Loucy (cell line): Measurements from ENCODE around the gene UGP2.

Experiments used
- H2AFZ ChIP-seq: fragments of 200-600 bp; sonication (generic); 2 replicates; pipeline ENCODE4 v1.6.0; 2016; ENCODE audit warnings: antibody characterized with exemption, mild to moderate bottlenecking, low read length, moderate library complexity
- H3F3A ChIP-seq: fragments of 200-600 bp; 2 replicates; pipeline ENCODE4 v1.6.0; 2016; ENCODE audit warnings: antibody characterized with exemption, low read depth, mild to moderate bottlenecking
- H3K27me3 ChIP-seq: fragments of 200-600 bp; sonication (generic); 2 replicates; pipeline ENCODE4 v1.6.1; 2014; ENCODE audit warnings: low read length, mild to moderate bottlenecking; ENCODE audit not compliant: insufficient read depth, poor library complexity, severe bottlenecking
- H3K36me3 ChIP-seq: fragments of 200-600 bp; sonication (generic); 2 replicates; pipeline ENCODE4 v1.6.1; 2016; ENCODE audit warnings: low read length; ENCODE audit not compliant: insufficient read depth
- H3K4me1 ChIP-seq: fragments of 200-600 bp; sonication (generic); 2 replicates; pipeline ENCODE4 v1.5.1; 2014; ENCODE audit warnings: low read length, mild to moderate bottlenecking; ENCODE audit not compliant: insufficient read depth, poor library complexity, severe bottlenecking
- H3K4me2 ChIP-seq: fragments of 200-600 bp; sonication (generic); 2 replicates; pipeline ENCODE4 v1.6.0; 2014; ENCODE audit warnings: antibody characterized with exemption, low read length, low read depth, mild to moderate bottlenecking; ENCODE audit not compliant: poor library complexity, severe bottlenecking
- H3K4me3 ChIP-seq: fragments of 200-600 bp; sonication (generic); 2 replicates; pipeline ENCODE4 v1.5.1; 2014; ENCODE audit warnings: low read length, mild to moderate bottlenecking, mixed read lengths; ENCODE audit not compliant: poor library complexity, severe bottlenecking
- H3K79me2 ChIP-seq: fragments of 200-600 bp; sonication (generic); 2 replicates; pipeline ENCODE4 v1.6.1; 2014; ENCODE audit warnings: low read length; ENCODE audit not compliant: insufficient read depth
- H3K9ac ChIP-seq: fragments of 200-600 bp; sonication (generic); 2 replicates; pipeline ENCODE4 v1.6.0; 2014; ENCODE audit warnings: mild to moderate bottlenecking, low read depth, low read length, moderate library complexity; ENCODE audit not compliant: poor library complexity, severe bottlenecking
- H3K9me2 ChIP-seq: fragments of 200-600 bp; sonication (generic); replicated peaks from 2 replicates; pipeline ENCODE4 v1.6.1; 2016; ENCODE audit warnings: low read depth, low read length, mixed read lengths
- H3K9me3 ChIP-seq: fragments of 200-600 bp; sonication (generic); 2 replicates; pipeline ENCODE4 v1.6.1; 2014; ENCODE audit warnings: mild to moderate bottlenecking, antibody characterized with exemption, low read length, low read depth; ENCODE audit not compliant: insufficient read depth
- H4K20me1 ChIP-seq: fragments of 200-600 bp; sonication (generic); 2 replicates; pipeline ENCODE4 v1.6.0; 2014; ENCODE audit warnings: antibody characterized with exemption, low read length, mild to moderate bottlenecking; ENCODE audit not compliant: insufficient read depth, poor library complexity, severe bottlenecking
- CTCF ChIP-seq: fragments of 200-600 bp; sonication (generic); conservative IDR thresholded peaks from 2 replicates; pipeline ENCODE4 v1.5.1; 2014; ENCODE audit warnings: mild to moderate bottlenecking, antibody characterized with exemption, low read length
- EZH2phosphoT487 ChIP-seq: fragments of 200-600 bp; IDR thresholded peaks from 2 replicates; pipeline ENCODE4 v1.6.1; 2018; ENCODE audit warnings: antibody characterized with exemption, mild to moderate bottlenecking, moderate library complexity, borderline replicate concordance

UGP2 gene

GRCh38 chr2:63888490-63889402, 47.0 kb downstream of the UGP2 start:
- H2AFZ ChIP-seq = no peak overlapping the region
- no peak overlapping the region for H3K4me3 ChIP-seq
- H3K9me3 ChIP-seq = no peaks in the 10 kb centered on the region
- no peak for TF ChIP-seq EZH2phosphoT487
- TF ChIP-seq CTCF = peak; percentile 93
- no peak overlapping the region for H3K4me2 ChIP-seq
- no peaks in the 10 kb centered on the region for H3K9me2 ChIP-seq
- no peaks in the 10 kb centered on the region for H4K20me1 ChIP-seq
- no peaks in the 10 kb centered on the region for H3K79me2 ChIP-seq
- no peaks in the 10 kb centered on the region for H3K27me3 ChIP-seq
- no peaks in the 10 kb centered on the region for H3K4me1 ChIP-seq
- H3K36me3 ChIP-seq = peaks cover 91% of the 10 kb centered on the region
- H3K9ac ChIP-seq = no peak overlapping the region
- no peaks in the 10 kb centered on the region for H3F3A ChIP-seq

- Histone ChIP-seq H3K9ac (no peak overlapping the region), H3K4me3 (no peak overlapping the region), H3K79me2 (no peaks in the 10 kb centered on the region), H3K4me2 (no peak overlapping the region), H2AFZ (no peak overlapping the region), H4K20me1 (no peaks in the 10 kb centered on the region), H3K4me1 (no peaks in the 10 kb centered on the region), H3K27me3 (no peaks in the 10 kb centered on the region), H3K36me3 (peaks cover 86% of the 10 kb centered on the region), H3K9me3 (no peaks in the 10 kb centered on the region), H3F3A (no peaks in the 10 kb centered on the region), H3K9me2 (no peaks in the 10 kb centered on the region)
- no peak for TF ChIP-seq EZH2phosphoT487
- TF ChIP-seq CTCF = no peak
Measured at GRCh38 chr2:63890678-63891077, 49.0 kb downstream of the UGP2 start.

- no peaks in the 10 kb centered on the region for H3K9me2 ChIP-seq
- H3K4me2 ChIP-seq = no peak overlapping the region
- H4K20me1 ChIP-seq = no peaks in the 10 kb centered on the region
- no peaks in the 10 kb centered on the region for H3K4me1 ChIP-seq
- TF ChIP-seq CTCF (no peak), EZH2phosphoT487 (no peak)
- no peaks in the 10 kb centered on the region for H3K9me3 ChIP-seq
- H3K9ac ChIP-seq = no peak overlapping the region
- no peaks in the 10 kb centered on the region for H3K27me3 ChIP-seq
- no peak overlapping the region for H3K4me3 ChIP-seq
- no peaks in the 10 kb centered on the region for H3F3A ChIP-seq
- no peak overlapping the region for H2AFZ ChIP-seq
- H3K36me3 ChIP-seq = peaks cover 83% of the 10 kb centered on the region
- no peaks in the 10 kb centered on the region for H3K79me2 ChIP-seq
Measured at GRCh38 chr2:63891488-63892030, 49.9 kb downstream of the UGP2 start.
